ENCODE results near the gene PEX7.
A peak's percentile ranks its signal among the peaks of the same experiment; 100 is the strongest.
"Not testable (repeated sequence)": the region's sequence is repeated elsewhere in the genome, so short reads cannot be mapped to it uniquely, and the experiment has no call there.

The PEX7 gene

DNA sequence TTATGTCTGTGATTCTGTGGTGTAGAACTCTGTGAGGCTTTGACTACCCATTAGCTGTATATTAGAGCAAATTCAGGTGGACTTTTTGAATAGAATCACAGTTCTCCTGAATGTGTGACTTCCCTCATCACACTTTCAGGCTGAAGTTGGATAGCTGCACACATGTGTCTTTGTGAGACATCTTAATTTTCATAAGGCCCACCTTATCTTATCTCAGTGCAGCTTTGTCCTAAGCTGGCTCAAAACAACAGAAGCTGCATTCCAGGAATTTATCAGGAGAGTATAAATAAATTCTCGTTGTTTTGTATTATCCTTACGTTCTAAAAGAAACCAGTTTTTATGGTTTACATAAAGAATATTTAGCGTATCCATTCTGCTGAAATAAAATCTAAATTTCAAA is 73.5 kb downstream of the PEX7 start:
- no peak for DNase-seq (ENCODE audit: low spot score)

DNA sequence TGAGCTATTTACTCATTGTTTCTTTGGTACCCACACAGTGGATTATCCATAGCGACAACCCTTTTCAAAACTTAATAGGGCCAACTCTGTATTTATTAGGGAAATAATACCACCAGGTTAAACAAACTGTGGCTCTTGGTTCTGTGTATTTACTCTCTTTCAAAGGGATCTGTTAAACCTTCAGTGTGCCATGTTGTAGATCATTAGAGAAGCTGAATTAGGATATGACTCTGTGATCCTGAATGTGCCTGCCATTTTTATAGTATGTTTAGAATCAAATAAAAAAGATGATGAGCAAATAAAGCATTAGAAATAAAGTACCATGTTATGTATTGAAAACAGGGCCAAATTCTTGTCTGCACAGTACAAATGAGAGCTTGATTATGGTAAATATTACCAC is 74.7 kb downstream of the PEX7 start:
- no peak for DNase-seq (ENCODE audit: low spot score)

GRCh38 chr6:136901212-136901784 is 78.9 kb downstream of the PEX7 start:
- no peak for DNase-seq (ENCODE audit: low spot score)

- not testable (repeated sequence) for DNase-seq (ENCODE audit: low spot score)
Measured at GRCh38 chr6:136904477-136904876, 82.1 kb downstream of the PEX7 start.

DNA sequence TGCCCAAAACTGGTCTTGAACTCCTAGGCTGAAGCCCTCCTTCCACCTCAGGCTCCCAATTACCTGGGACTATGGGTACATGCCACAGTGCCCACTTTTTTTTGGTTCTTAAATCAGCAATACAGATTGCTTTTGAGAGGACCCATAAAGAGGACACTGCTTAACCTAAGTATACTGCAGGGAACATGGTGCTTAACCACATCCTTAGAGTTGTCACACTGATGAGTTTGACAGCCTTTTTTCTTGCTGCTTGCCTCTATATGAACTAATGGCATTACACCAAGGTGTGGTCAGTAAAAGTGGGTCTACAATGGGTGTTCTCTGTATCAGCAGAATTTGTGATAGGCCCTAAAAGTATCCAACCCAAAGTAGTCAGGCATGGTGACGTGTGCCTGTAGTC is 92.6 kb downstream of the PEX7 start:
- DNase-seq (ENCODE audit: low spot score), result no peak

- DNase-seq (ENCODE audit: low spot score), result no peak
Measured at GRCh38 chr6:136918706-136919105, 96.3 kb downstream of the PEX7 start.

- DNase-seq (ENCODE audit: low spot score), result no peak
Measured at GRCh38 chr6:136920216-136920615, 97.8 kb downstream of the PEX7 start.

DNA sequence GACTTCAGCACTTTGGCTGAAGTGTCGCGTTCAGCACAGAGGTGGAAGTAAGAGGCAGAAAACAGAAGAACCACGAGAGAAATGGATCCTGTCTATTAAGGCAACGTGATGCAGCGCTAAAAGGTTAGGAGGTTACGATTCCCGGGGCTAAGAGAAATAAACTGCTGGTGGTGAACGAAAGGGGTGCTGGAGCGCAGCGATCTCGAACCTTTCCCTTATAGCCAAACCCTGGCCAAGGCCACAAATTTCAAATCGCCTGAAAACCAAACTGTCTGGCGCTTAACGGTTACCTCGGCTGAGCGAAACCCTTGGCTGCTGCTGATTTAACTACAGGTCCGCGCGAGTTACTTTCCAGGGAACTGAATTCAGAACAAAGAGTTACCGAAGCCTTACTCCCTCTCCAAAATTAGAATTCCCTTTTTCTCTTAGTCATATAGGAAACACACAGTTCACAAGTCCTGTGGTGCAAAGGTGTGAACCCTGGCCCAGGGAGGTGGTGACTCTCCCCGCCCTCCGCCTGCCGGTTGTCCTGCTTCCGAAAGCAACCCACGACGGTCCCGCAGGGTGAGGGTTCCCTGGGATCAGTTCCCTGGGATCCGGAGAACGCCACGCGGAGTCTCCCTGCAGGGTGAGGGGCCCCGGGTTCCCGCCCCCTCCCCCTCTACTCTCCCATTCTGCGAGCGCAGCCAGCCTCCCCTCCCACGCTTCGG is 98.4 kb downstream of the PEX7 start:
- peak; percentile 14 for DNase-seq (ENCODE audit: low spot score)

GRCh38 chr6:136921381-136921935 is 99.1 kb downstream of the PEX7 start:
- no peak for DNase-seq (ENCODE audit: low spot score)

DNA sequence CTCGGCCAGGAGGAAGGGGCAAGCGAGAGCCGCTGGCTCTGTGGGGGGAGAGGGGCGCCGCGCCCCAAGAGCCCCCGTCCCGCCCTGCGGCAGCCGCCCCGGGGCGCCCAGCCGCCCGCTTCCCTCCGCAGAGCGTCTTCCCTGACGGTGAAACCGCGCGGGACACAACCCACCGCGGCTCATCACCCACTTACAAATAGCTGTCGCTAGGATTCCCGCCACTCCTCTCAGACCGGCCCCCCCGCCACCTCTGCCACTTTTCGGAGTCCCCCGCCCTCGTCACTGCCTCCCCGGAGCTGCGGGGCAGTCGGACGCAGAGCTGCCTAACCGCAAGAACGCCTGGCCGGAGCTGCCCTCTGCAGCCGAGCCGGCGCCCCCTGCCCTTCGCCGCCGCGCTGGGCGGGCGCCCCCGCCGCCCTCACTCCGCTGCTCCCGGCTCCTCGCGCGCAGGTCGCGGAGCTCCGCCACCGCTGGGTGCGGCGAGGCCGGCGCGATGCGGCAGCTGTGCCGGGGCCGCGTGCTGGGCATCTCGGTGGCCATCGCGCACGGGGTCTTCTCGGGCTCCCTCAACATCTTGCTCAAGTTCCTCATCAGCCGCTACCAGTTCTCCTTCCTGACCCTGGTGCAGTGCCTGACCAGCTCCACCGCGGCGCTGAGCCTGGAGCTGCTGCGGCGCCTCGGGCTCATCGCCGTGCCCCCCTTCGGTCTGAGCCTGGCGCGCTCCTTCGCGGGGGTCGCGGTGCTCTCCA is 99.7 kb downstream of the PEX7 start, which contains the start of gene SLC35D3:
TSS of gene SLC35D3 (plus strand) at position 366 of the 749 bp plus-strand sequence. CDS start at position 494, 128 bp downstream.
- no peak for DNase-seq (ENCODE audit: low spot score)

DNA sequence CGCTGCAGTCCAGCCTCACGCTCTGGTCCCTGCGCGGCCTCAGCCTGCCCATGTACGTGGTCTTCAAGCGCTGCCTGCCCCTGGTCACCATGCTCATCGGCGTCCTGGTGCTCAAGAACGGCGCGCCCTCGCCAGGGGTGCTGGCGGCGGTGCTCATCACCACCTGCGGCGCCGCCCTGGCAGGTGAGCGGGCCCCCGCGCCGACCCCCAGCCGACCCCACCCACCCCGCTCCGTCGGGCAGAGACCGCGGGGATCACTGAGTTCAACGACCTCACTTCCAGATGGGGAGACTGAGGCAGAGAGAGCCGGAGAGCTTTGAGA is 100.3 kb downstream of the PEX7 start:
- no peak for DNase-seq (ENCODE audit: low spot score)

- DNase-seq (ENCODE audit: low spot score), result no peak
Measured at GRCh38 chr6:136923116-136923953, 100.9 kb downstream of the PEX7 start.

GRCh38 chr6:136923954-136924673 is 101.7 kb downstream of the PEX7 start:
- no peak for DNase-seq (ENCODE audit: low spot score)

GRCh38 chr6:136926383-136926782 is 104.0 kb downstream of the PEX7 start:
- no peak for DNase-seq (ENCODE audit: low spot score)

- no peak for DNase-seq (ENCODE audit: low spot score)
Measured at GRCh38 chr6:136927292-136927691, 104.9 kb downstream of the PEX7 start.

GRCh38 chr6:136930528-136930927 is 108.1 kb downstream of the PEX7 start:
- DNase-seq (ENCODE audit: low spot score), result no peak

DNA sequence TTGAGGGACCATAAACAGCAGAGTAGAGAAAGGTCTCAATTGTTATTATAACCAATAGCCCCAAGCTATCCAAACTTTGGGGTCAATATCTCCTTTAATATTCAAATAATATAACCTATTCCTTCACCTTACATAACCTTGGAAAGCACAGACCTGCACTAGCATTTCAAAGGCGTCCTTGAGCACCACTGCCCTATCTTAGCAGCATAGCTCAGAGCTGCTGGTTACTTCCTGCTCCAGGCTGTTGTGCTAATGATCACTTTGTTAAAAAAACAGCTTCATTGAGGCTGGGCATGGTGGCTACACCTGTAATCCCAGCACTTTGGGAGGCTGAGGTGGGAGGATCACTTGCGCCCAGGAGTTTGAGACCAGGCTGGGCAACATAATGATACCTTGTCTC is 110.2 kb downstream of the PEX7 start:
- no peak for DNase-seq (ENCODE audit: low spot score)

DNA sequence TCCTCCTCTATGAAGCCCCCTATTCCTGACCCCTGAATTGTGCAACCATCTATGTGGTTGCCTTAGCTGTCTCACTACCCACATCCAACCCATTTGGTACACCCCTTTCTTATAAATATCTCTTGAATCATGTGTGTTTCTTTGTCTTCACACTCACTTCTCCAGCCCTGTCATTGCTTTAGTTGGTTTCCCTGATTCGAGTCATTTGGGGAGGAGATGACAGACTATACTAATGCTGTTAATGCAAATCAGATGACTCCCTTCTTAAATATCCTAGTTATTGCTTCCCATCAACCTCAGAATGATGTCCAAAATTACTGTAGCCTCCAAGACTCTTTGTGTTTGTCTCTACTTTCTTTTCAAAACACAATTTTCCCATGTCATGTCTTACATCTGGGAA is 122.7 kb downstream of the PEX7 start:
- no peak for DNase-seq (ENCODE audit: low spot score)

DNA sequence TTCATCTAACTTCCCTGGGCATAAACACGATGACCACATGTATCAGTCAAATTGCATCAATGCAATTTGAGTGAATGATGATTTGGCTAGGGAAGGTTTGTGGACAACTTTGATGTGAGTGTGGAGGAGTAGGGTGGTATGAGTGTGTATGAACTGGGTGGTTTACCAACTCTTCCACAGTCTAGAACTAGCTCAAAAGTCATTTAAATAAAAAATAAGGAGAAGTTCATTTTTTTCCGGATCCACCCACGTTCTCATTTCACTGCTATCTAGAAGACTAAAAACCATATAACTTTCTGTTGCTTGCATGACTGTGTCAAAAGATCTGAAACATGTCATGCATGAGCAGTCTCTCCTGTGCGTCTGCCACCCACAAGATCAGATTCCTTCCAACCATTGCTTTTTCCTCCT is 123.3 kb downstream of the PEX7 start:
- DNase-seq (ENCODE audit: low spot score), result no peak

- DNase-seq (ENCODE audit: low spot score), result no peak
Measured at GRCh38 chr6:136947037-136947436, 124.6 kb downstream of the PEX7 start.

DNA sequence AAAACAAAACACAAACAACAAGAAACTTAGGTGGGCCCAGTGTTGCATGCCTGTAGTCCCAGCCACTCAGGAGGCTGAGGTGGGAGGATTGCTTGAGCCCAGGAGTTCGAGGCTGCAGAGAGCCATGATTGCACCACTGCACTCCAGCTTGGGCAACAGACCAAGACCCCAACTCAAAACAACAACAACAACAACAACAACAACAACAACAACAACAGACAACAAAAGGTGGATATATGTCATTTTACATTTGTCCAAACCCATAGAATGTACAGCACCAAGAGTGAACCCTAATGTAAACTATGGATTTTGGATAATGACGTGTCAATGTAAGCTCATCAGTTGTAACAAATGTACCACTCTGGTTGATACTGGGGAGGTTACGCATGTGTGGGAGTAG is 127.6 kb downstream of the PEX7 start:
- not testable (repeated sequence) for DNase-seq (ENCODE audit: low spot score)

Measured in activated CD4-positive, alpha-beta T cell treated with anti-CD3 and anti-CD28 coated beads, Interleukin-2, Interleukin-4, amounts not matched to agents 100 ng/mL and 50 ng/mL, durations not matched to agents 16 hours and 8 hours (primary cell).